NB4 (cell line): ENCODE data around the gene HMGCS1.

Experiments used
- MYC ChIP-seq: IDR thresholded peaks from 2 replicates; pipeline ENCODE4 v1.6.1; 2011; ENCODE audit warnings: low read depth, low read length
- POLR2A ChIP-seq: IDR thresholded peaks from 2 replicates; pipeline ENCODE4 v1.6.1; 2011; ENCODE audit warnings: mild to moderate bottlenecking; ENCODE audit not compliant: insufficient read length; ENCODE audit errors: extremely low read depth
- TF ChIP-seq, protein P1 (sequence below): IDR thresholded peaks from one replicate; pipeline ENCODE4 v1.5.1; 2012; ENCODE audit warnings: low read depth, low read length
- TF ChIP-seq, protein P2 (sequence below): IDR thresholded peaks from 2 replicates; pipeline ENCODE4 v1.6.1; 2011; ENCODE audit warnings: low read depth, low read length

DNA sequence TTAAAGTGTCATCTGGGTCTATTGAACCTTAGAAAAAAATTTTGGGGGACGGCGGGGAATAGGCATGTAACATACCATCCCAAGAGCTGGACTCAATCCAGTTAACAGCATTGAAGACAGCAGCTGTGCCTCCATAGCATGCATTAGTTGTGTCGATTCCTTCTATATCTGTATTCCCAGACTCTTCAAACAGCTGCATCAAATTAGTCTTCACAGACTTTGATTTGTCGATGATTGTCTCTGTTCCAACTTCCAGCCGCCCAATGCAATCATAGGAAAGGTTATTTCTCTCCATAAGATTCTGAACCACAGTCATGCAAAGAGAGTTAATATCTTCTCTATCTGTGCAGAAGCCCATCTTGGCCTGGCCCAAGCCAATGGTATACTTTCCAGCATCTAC, 14.8 kb downstream of the HMGCS1 start:
- TF ChIP-seq, protein P1, sequence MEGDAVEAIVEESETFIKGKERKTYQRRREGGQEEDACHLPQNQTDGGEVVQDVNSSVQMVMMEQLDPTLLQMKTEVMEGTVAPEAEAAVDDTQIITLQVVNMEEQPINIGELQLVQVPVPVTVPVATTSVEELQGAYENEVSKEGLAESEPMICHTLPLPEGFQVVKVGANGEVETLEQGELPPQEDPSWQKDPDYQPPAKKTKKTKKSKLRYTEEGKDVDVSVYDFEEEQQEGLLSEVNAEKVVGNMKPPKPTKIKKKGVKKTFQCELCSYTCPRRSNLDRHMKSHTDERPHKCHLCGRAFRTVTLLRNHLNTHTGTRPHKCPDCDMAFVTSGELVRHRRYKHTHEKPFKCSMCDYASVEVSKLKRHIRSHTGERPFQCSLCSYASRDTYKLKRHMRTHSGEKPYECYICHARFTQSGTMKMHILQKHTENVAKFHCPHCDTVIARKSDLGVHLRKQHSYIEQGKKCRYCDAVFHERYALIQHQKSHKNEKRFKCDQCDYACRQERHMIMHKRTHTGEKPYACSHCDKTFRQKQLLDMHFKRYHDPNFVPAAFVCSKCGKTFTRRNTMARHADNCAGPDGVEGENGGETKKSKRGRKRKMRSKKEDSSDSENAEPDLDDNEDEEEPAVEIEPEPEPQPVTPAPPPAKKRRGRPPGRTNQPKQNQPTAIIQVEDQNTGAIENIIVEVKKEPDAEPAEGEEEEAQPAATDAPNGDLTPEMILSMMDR = no peak
- TF ChIP-seq POLR2A (no peak), MYC (no peak)
- TF ChIP-seq, protein P2, sequence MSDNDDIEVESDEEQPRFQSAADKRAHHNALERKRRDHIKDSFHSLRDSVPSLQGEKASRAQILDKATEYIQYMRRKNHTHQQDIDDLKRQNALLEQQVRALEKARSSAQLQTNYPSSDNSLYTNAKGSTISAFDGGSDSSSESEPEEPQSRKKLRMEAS = no peak
